ENCODE measurements around the gene TRIB2.

TRIB2 gene

DNA sequence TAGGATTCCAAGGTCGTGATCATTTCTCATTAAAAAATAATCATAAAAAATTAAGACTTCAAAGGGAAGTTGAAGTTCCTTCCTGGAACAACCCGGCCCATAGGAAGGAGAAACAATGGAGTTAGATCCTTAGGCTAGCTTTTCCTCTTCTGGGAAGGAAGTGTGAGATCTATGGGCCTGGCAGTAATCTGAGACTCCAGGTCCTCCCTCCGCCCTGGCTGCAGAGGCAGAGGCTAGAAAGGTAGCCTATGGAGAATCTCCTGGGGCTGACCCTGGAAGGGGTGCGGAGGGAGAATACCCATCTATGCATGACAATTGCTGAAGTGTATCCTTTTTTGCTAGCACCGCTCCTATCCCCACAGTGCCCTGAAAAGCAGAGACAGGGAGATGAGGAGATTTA is 37.9 kb downstream of the TRIB2 start:
- no peak for DNase-seq

DNA sequence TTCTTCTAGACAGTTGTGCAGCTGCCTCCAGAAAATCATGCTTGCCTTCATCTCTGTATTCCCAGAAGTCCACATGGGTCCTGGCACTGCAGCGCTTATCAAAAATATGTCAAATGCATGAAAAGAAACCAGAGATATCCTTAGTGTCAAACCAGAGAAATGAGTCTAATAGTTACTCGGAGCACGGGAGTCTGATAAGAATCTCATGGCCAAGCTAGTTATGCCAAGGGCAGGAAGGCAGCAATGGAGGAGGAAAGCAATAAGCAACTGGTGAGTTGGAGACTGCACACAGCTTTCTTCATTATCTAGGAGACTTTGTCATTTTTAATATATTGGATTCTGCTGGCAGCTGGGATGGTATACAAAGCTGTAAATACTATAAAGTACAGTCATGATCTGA is 38.6 kb downstream of the TRIB2 start:
- no peak for DNase-seq

DNA sequence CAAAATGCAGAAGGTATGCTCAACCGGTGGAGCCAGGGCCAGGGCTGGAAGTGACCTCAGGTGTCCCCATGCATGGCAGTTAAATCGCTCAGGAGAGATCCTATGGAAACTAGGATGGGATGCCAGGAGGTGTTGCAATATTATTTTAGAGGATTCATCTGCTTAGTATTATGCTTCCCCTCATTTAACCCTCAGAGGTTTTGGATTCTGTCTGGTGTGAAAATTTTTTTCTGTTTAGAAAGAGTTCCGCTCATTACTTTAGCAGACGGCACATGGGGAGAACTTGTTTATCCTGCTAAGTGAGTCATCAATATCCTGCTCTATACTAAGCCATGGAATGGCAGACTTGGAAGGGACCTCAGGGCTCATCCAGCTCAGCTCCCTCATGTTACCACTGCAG is 42.5 kb downstream of the TRIB2 start:
- DNase-seq: no peak

DNA sequence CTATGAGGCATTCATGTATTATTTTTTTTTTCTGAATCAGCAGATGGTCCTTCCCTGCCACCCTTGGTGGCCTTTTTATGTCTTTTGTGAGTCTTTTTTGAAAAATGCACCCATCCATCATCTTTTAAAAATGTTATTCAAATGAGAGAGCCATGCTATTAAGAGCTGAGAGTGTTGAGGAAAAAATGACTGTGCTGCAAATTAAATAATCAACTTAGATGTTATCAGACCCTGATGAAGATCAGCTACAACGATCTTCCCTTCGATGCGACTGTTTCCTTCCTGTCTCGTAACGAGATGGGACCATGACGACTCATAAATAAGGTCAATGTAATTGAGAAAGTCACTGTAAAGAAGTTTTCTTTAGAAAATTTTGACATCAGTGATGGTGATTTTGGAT is 44.4 kb downstream of the TRIB2 start:
- no peak for DNase-seq

DNA sequence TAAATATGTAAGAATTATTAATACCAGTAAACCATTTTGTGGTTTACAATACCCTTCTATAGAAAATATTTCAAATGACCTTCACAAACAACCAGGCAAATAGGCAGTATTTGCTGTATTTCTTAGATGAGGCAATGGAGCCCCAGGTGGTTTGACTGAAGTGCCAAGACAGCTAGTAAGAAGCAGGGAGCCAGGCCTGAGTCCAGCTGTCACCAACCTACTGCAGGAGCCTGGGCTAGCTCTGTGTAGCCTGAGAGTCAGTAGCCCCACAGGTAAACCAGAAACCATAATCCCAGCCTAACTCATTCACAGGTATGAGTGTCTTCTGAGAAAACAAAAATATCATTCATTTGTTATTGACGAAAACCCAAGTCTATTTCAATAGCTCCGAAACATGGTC is 45.6 kb downstream of the TRIB2 start:
- no peak for DNase-seq

DNA sequence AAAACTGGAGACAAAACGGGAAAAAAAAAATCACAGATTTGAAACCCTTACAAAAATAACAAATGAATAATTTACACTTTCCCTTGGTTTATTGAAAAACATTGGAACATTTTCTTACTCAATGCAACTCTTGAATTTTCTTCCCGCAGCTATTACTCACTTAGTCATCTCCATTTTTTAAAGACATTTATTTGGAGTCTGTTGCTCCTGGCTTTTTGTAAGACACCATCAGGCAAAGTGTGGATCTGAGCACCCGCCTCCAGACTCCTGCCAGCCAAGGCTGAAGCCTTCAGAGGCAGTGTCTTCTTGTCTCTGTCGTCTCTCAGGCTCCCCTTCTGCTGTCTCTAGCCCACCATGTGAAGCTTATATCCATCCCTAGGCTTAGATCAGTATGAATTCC is 46.2 kb downstream of the TRIB2 start:
- DNase-seq: no peak

DNA sequence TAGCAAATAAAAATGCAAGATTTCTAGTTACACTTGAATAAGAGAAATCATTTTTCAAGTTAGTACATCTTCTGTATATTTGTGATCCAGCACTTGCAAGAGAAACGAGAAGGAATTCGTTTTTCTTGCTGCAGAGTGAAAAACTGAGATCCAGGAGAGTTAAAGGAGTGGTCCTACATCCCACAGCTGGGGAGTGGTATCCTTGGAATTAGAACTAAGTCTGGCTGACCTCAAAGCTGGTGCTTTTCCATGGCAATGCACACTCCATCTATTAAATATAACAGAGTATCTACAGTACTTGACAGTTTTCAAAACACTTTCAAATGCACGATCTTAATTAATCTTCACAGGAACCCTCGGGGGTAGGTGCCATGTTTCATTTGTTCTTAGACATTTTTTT is 46.8 kb downstream of the TRIB2 start:
- DNase-seq: no peak

DNA sequence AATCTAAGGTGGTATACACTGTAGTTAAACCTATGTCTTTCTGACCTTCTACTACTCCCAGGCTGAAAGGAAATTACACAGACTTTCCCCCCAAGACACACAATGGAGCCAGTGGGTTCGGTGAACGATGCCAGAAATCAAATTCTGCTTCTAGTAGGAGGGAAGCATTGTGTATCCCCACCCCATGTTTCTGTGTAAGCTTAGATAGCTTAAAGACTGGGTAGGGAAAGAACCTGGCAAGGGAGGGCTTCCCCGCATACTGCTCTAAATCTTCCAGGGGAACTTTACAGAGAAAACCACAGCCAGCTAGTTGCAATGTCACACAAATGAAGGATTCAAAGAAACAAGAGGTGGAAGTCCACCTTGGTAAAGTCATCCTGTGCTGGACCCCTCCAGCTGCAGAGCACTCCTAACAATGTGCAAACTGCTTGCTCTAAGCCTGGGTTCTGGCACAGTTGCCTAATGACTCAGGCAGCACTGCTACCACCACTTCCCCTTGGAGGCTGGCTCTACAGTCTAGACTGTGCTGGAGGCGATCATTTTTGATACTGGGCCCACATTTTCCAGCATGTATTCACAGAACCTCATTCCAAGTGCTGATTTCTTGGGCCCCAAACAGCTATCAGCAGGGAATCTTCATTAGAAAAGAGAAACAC is 47.5 kb downstream of the TRIB2 start:
- DNase-seq: no peak

DNA sequence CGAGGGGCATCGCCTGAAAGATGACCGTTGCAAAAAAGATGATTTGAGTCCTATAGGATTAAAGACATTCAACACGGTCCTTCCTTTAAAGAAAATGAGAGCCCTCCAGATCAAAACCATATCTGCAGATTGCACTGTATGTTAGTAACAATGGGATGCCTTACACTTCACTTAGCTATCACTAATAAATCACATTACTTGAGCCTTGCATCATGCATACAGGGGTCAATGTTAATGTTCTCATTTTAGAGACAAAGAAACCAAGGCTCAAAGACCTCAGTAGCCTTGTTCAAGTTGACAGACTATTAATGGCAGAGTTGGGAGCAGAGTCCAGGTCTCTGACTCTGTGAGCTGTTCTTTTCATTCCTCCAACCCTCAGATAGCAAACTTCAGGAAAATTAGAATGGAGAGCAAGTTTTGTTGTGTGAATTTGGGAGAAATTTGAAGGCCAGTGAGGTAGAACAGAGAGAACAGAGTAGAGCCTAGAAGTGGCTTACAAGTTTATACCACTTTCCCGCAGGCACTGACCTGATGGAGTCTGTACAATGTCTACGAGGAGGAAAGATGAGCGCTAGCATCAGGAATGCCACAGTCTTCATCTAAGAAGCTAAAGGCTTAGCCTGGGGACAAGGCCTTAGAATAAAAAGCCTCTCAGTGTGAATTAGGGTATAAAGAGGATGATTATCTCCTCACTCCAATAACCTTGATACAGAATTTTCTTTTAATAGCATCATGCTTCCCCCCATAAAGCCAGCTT is 48.3 kb downstream of the TRIB2 start:
- no peak for DNase-seq

DNA sequence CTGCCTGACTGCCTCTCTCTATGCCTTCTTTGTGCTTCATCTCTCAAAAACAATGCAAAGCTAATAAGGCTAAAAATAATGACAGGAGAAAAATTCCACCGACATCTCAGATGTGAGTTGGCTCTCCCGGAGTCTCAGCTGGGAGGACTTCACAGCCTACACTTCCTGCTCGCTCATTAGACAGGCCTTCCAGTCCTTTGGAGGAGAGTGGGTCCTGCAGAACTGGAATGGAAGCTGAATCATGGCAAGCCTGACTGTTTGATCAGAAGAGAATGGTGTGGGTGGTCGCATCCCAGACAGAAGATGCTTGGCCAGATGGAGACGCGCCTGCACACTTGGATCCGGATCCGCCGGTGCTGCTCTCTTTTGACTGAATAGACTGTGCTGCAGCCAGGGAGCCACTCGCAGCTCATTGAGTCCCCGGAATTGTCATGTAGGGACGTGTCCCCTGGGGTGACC is 49.7 kb downstream of the TRIB2 start:
- no peak for DNase-seq

DNA sequence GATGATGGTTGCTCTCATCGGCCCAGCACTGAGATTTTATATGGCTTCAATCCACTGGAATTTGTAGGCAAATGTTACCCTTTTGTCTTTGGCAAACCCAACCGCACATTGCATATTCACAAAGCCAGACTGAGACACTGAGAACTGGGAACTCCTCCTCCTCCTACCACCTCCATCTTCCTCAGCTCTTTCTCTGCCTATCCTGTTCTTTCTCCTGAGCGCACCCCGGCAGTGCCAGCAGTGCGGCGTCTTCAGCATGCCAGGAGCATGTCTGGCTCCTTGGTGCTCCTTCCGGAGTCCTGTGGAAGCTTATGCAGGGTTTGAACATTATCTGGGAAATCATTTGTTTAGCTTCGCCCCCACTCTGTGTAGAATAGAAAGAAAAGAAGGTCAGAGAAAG is 50.8 kb downstream of the TRIB2 start:
- peak; percentile 29 for DNase-seq

DNA sequence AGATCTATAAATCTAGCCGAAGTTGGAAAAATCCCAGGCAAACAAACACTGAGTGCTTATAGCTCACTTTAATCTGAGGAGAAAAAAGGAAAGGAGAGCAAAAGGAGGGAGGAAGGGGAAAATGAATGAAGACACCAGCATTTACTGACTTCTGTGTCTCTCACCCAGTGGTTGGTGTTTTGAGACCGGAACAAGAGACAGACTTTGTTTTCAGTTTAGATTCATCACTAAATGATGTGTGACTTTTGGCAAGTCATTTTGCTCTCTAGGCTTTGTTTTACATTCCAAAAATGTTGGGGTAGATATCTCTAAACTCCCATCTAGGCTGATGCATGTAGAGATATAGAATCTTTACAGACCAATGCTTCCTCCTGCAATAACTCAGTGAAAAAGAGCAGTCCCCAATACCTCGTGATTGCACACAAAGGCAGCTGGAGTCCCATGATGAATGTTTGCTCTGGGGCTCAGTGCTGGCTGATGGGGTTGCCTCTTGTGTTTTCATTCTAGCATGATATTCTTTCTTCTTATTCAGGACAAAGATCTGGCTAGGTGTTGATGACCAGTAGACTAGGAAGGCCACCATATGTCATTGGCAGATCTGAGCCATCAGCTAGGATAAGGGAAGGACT is 51.4 kb downstream of the TRIB2 start:
- DNase-seq: no peak

DNA sequence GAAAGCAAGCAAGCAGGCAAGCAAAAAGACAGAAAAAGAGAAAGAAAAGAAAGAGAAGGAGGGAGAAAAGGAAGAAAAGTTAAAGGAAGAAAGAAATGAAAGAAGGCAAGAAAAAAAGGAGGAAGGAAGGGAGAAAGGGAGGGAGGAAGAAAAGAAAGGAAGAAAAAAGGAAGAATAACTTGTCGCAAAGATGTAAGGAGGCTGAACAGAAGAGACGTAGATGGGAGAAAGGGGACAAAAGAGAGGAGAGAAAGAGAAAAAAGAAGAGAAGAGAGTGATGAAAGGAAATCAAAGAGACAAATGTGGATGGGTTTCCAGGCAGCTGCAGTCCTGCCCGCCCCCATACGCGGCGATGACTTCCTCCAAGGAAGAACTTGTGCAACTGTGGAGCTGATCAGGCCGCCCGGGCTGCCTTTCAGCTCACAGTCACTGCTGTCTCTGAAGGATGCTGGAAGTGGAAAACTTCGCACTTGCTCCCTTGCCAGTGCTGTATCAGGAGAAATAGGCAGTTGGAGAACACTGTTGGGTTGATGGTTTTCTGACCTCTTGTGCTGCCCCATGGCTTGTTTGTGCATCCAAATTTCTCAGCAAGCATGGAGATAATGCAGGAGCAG is 52.9 kb downstream of the TRIB2 start:
- no peak for DNase-seq

DNA sequence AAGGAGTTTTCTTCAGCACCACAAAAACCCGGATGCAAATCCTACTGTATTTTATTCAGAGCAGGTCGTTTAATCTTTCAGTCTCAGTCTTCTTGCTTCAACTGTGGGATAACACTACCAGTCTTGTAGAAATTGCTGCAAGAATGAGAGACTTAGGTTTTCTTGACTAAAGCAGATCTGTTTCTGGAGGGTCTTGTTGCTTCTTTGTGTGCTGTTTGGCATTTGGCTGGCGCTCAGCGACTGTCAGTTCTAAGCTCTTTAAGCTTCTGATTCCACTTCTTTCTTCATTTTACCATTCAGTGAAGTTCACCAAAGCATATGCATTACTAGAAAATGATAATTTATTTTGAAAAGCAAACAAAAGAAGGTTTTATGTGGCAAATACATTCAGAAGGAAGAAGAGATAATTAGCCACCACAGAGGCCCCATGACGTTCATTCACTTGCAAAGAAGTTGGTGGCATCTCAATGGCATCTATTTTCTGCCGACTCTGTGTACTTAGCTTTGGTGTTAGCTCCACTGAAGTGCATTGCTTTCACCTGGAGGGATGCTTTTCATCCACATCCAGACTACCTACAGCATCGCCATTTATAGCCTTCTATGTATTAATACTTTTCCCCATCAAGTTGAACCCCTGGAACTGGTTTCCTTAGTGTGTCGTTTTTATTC is 53.7 kb downstream of the TRIB2 start:
- no peak for DNase-seq

DNA sequence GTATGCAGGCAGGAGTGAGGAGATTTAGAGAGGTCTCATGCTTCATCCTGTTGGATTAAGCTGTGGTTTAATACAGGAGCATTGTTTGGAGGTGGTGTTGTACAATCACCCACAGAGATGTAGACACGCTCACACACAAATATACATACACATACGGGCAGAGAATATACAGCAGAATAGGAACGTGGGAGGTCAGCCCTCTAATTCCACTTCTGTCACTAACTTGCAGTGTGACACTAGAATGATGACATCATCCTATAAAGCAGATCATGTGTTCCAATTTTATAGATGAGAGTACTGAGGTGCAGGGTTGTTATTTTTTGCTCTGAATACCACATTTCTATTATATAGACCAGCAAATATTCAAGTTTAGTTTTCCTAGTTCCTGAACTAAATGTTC is 54.4 kb downstream of the TRIB2 start:
- DNase-seq: no peak

DNA sequence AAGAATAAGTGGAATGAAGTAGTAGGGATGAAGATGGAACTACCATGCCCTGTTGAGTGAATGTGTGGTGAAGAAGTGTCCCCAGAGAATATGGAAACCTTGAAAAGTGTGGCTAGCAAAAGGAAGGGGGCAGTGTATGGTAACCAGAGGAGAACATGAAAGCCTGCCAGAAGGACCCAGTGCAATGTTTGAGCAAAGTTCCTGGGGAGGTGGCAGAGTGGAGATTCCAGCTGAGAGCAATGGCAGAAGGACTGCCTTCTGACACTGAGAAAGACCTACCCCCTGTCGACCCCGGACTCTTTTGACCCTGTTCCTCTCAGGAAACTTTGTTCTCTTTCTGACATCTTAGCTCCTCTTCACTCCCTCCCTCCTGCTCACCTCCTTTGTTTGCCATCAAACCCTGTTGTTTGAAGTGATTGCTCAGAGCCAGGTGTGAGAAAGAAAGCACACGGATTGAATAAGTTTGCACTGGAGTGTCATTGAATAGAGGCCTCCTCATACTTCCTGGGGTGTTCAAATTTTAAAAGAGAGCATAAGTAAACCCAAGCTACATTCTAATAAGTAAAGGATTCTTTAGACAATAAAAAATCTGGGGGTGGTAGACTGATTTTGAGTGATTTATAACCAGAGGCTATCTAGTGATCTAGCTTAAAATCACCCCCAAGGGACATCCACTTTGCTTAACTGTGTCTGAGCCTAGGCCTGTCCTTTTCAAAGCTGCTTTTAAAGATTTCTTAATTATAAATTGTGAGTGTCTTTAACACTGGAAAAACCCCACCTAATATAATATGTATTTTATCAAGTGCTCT is 57.1 kb downstream of the TRIB2 start:
- DNase-seq: no peak

DNA sequence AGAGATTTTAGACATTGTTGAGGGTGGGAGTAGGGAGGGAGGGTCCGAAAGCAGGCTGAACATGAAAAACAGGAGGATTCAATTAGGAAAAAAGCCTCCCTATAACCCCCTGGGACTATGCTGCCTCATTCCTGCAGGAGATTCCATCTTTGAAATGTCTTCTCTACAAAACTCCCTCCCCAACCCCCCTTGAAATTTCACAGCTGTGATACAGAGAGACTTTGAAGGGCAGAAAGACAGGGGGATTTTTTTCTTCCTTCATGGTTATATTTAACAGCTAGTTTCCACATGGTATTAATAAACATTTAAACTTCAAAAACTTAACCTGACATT is 57.6 kb downstream of the TRIB2 start:
- no peak for DNase-seq

DNA sequence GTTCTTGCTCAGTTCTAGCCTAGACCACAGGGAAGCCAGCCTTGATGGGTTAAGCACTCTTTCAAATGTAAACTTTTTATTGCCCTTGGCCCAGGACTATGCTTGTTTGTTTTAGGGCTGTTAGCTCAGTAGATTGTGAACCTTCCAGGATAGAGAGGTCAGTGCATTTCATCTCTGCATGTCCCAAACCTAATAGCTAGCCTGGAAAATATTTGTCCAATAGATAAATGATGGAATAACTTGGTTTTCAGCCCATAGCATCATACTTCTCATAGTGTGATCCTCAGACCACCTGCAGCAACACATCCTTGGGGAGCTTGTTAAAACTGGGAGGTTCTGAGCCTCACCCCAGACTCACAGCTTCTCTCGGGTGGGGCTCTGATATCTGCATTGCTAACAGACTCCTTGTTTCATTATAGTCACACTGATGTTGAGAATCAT is 59.8 kb downstream of the TRIB2 start:
- no peak for DNase-seq

DNA sequence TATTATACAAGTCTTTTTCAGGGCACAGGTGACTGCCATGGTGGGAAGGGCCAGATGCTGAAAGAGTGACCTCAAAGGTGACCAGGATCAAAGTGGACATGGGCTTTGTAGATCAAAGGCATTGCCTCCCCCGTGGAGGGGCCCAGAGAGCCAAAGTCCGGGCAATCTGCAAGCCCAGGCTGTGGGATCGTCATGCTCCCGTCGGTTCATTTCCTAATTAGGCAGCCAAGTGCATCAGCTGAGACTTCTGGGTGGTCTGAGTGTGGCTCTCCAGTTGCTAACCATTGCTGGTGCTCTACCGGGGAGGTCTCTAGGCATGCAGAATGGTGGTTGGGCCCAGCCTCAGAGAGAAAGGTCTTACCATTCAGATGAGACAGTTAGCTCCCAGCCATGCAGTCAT is 61.6 kb downstream of the TRIB2 start:
- no peak for DNase-seq

DNA sequence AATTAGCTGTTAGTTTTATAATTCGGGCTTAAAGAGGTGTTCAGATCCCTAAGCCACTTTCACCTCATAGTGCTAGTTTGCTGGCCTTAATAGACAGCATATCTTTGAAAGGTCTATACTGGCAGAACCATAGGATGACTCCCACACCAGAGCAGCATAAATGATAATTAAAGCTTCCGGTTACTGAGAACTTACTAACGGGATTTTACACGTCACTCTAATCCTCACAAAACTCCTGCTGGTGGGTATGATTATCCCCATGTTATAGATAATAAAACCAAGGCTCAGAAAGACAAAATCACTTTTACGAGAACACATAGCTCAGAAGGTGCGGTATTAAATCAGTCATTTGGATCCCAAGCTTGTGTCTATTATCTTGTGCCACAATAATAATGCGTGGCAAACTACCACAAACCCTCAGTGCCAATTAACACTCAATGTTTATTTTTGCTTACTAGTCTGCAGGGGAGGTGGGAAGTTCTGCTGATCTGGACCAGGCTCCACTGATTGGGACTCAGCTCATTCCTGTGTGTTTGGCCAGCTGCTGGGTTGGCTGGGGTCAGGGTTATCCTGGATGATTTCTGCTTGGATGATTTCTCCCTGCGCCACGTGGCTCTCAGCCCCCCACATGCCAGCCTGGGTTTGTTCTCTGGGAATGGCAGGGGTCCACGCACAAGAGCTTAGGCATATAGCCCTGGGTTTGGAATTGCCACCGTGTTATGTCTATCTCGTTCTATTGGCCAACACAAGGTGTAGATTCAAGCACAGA is 62.3 kb downstream of the TRIB2 start:
- no peak for DNase-seq

DNA sequence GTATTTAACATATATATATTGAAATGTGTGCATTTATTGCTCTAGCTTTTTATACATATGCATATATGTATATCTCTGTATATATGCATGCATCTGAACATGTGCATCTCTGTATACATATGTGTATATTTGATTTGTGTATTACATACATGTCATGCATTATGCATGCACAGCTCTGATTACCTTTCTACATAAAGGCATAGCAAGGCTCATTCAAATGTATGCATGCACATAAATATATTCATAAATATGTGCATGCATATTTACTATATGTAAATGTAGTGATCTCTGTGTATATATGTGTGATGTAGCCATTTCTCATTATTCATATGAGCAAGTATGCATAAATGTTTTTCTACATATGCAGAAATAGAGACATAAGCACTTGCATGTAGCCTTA is 64.6 kb downstream of the TRIB2 start:
- no peak for DNase-seq

All from NCI-H526 treated with DMSO at 0.1 percent for 48 hours (cell line).